HCT116 (cell line): ENCODE data around the gene ZNF284. TPM values are rescaled to one million over a fixed set of nuclear protein-coding genes. Genes with fewer than 3 reads are reported as not detected.

ENCODE experiments used
- ATAC-seq: fragments of 200-7000 bp; cut with Tn5 transposase; 2 replicates; pipeline ENCODE4 v1.9.1; 2020; ENCODE audit warnings: mild to moderate bottlenecking, moderate library complexity
- BruUV-seq: library from RNA; stranded (reverse); fragments of 400-500 nt; replicated peaks from 2 replicates; lab custom pipeline; 2021; lab: Mats Ljungman, UMichigan
- CTCF ChIA-PET: fragments of 300-600 bp; sonication (Branson Sonifier 250); formaldehyde crosslinking; loops from one replicate; lab custom pipeline; 2021; ENCODE audit warnings: antibody characterized with exemption; lab: Charles Lee
- POLR2A ChIA-PET: fragments of 300-600, 350-600 bp; sonication (Branson Sonifier 250); formaldehyde crosslinking; loops from one replicate; lab custom pipeline; 2021; ENCODE audit warnings: antibody characterized with exemption; lab: Charles Lee
- RAD21 ChIA-PET, 2 experiments: fragments of 300-600 bp; sonication (Branson Sonifier 250); formaldehyde crosslinking; loops; one replicate each; lab custom pipeline; 2023; ENCODE audit warnings: low total read pairs in 2 of 2; ENCODE audit not compliant: uncharacterized antibody in 2 of 2, unreplicated experiment in 2 of 2, low non-redundant PET in 1 of 2; lab: Charles Lee
- DNase-seq: peaks from one replicate; pipeline ENCODE4 v3.0.0-alpha.2; 2010; ENCODE audit warnings: low read depth, low spot score
- H2AFZ ChIP-seq: fragments of 200-600 bp; shearing (Covaris generic), sonication (generic); 2 replicates; pipeline ENCODE4 v1.6.1; 2017; ENCODE audit warnings: low read depth, mixed run types, mixed read lengths, antibody characterized with exemption, low read length; ENCODE audit not compliant: poor library complexity, severe bottlenecking
- H3K27ac ChIP-seq: 2 replicates; pipeline ENCODE4 v1.5.1; 2012; ENCODE audit warnings: low read depth, low read length
- H3K27me3 ChIP-seq: fragments of 200-600 bp; sonication (generic); 2 replicates; pipeline ENCODE4 v1.6.1; 2016; ENCODE audit warnings: mixed run types, low read length, mixed read lengths; ENCODE audit not compliant: insufficient read depth
- H3K36me3 ChIP-seq, 2 experiments: fragments of 200-500 bp in 1 of 2; fragments of 200-600 bp in 1 of 2; sonication (Bioruptor generic) in 1 of 2; sonication (generic) in 1 of 2; 2 replicates each; pipeline versions ENCODE4 v1.5.1 to v1.6.1; 2014 to 2016; ENCODE audit warnings: low read length in 2 of 2, inconsistent platforms in 1 of 2, mixed read lengths in 1 of 2, mixed run types in 1 of 2; ENCODE audit not compliant: insufficient read depth in 2 of 2, control insufficient read depth in 1 of 2
- H3K4me1 ChIP-seq, 2 experiments: fragments of 200-600 bp in 1 of 2; sonication (generic) in 1 of 2; 2 replicates each; pipeline versions ENCODE4 v1.5.1 to v1.6.1; 2012 to 2017; ENCODE audit warnings: low read length in 2 of 2, inconsistent platforms in 1 of 2, mild to moderate bottlenecking in 1 of 2, mixed read lengths in 1 of 2, mixed run types in 1 of 2, moderate library complexity in 1 of 2; ENCODE audit not compliant: insufficient read depth in 2 of 2, control insufficient read depth in 1 of 2
- H3K4me2 ChIP-seq: fragments of 200-600 bp; sonication (generic); 2 replicates; pipeline ENCODE4 v1.6.1; 2017; ENCODE audit warnings: mixed run types, low read length, mixed read lengths
- H3K4me3 ChIP-seq, 2 experiments: fragments of 200-600 bp in 1 of 2; sonication (generic) in 1 of 2; replicated peaks in 1 of 2; 2 replicates each; pipeline ENCODE4 v1.5.1; 2011 to 2016; ENCODE audit warnings: low read length in 2 of 2, control low read depth in 1 of 2, low read depth in 1 of 2, mild to moderate bottlenecking in 1 of 2, mixed read lengths in 1 of 2, mixed run types in 1 of 2
- H3K79me2 ChIP-seq: fragments of 200-600 bp; sonication (generic); 2 replicates; pipeline ENCODE4 v1.6.1; 2017; ENCODE audit warnings: mild to moderate bottlenecking, mixed run types, low read length, moderate library complexity, mixed read lengths; ENCODE audit not compliant: insufficient read depth
- H3K9ac ChIP-seq: fragments of 200-600 bp; sonication (generic); 2 replicates; pipeline ENCODE4 v1.6.1; 2016; ENCODE audit warnings: low read length, mixed read lengths
- H3K9me2 ChIP-seq: fragments of 200-600 bp; sonication (generic), shearing (Covaris generic); 2 replicates; pipeline ENCODE4 v1.6.1; 2017; ENCODE audit warnings: mixed run types, mild to moderate bottlenecking, moderate library complexity; ENCODE audit not compliant: insufficient read depth
- H3K9me3 ChIP-seq, 2 experiments: fragments of 200-500 bp in 1 of 2; fragments of 200-600 bp in 1 of 2; sonication (Bioruptor generic) in 1 of 2; sonication (generic) in 1 of 2; 2 replicates each; pipeline ENCODE4 v1.6.1; 2014 to 2017; ENCODE audit warnings: low read length in 2 of 2, mixed read lengths in 2 of 2, inconsistent platforms in 1 of 2, low read depth in 1 of 2, mild to moderate bottlenecking in 1 of 2, mixed run types in 1 of 2, moderate library complexity in 1 of 2; ENCODE audit not compliant: control insufficient read depth in 1 of 2, insufficient read depth in 1 of 2
- H4K20me1 ChIP-seq: fragments of 200-600 bp; sonication (generic), shearing (Covaris generic); 2 replicates; pipeline ENCODE4 v1.6.1; 2017; ENCODE audit warnings: mixed run types, mild to moderate bottlenecking, moderate library complexity; ENCODE audit not compliant: insufficient read depth
- EGR1 ChIP-seq: IDR thresholded peaks from 2 replicates; pipeline ENCODE4 v1.6.1; 2012; ENCODE audit warnings: low read depth
- EZH2phosphoT487 ChIP-seq: fragments of 200-600 bp; IDR thresholded peaks from 2 replicates; pipeline ENCODE4 v1.6.1; 2018; ENCODE audit warnings: antibody characterized with exemption, borderline replicate concordance
- POLR2AphosphoS5 ChIP-seq: IDR thresholded peaks from 2 replicates; pipeline ENCODE4 v1.6.1; 2011; ENCODE audit warnings: mild to moderate bottlenecking, low read depth, low read length, moderate library complexity
- SIN3A ChIP-seq: IDR thresholded peaks from 2 replicates; pipeline ENCODE4 v1.6.1; 2012; ENCODE audit warnings: low read depth
- ZNF274 ChIP-seq: fragments of 200-500 bp; sonication (Bioruptor generic); IDR thresholded peaks from 2 replicates; pipeline ENCODE4 v1.6.1; 2014; ENCODE audit warnings: mild to moderate bottlenecking, low read depth, low read length, inconsistent platforms
- intact Hi-C: fragments of 100-400 bp; cut with micrococcal nuclease; formaldehyde crosslinking; loops from 2 replicates; pipeline ENCODE4 v1.10.0; 2022
- total RNA-seq: library from RNA; stranded (reverse); gene quantifications from one replicate; pipeline ENCODE4 v1.2.1, GENCODE V29; 2021; ENCODE audit not compliant: unreplicated experiment

The ZNF284 gene
- total RNA-seq, 1 experiment from 2014 or later, result not detected

DNA sequence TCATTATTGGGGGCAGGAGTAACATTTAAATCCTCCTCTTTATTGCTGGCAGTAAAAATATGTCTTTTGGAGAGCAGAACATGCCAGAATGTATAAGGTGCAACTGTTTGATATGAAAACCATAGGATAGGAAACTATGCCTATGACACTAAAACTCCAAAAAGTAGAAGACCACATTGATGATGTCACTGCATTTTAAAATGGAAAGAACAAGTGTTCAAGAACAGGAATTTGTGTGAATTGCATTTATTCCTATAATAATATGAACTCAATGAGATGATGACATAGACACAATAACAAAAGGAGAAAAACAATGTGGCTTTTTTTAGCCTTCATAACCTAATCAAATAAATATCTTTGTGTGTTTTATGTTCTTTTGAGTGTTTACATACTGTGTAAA, 37.5 kb downstream of the ZNF284 start:
- DNase-seq (no peak), ATAC-seq (no peak)
- Histone ChIP-seq H3K9me3 (peaks cover 8 to 12% of the 10 kb centered on the region in 2 experiments; a peak in 3 of 4 replicates), H3K4me2 (no peak overlapping the region), H2AFZ (no peak overlapping the region), H3K4me3 (no peak overlapping the region), H3K27me3 (no peaks in the 10 kb centered on the region), H3K36me3 (peaks cover 11 to 19% of the 10 kb centered on the region in 2 experiments), H3K4me1 (peaks cover 2 to 10% of the 10 kb centered on the region in 2 experiments; a peak in 1 of 4 replicates), H3K9me2 (no peaks in the 10 kb centered on the region), H3K79me2 (no peaks in the 10 kb centered on the region), H4K20me1 (no peaks in the 10 kb centered on the region), H3K27ac (no peak overlapping the region), H3K9ac (no peak overlapping the region)
- BruUV-seq, result no TSS peak
- no peak for TF ChIP-seq ZNF274
- TF ChIP-seq EGR1, result no peak
- TF ChIP-seq EZH2phosphoT487, result no peak
- ChIA-PET RAD21 (no interaction called here), POLR2A (no interaction called here), CTCF (no interaction called here)
- intact Hi-C loops, result no loop called here

DNA sequence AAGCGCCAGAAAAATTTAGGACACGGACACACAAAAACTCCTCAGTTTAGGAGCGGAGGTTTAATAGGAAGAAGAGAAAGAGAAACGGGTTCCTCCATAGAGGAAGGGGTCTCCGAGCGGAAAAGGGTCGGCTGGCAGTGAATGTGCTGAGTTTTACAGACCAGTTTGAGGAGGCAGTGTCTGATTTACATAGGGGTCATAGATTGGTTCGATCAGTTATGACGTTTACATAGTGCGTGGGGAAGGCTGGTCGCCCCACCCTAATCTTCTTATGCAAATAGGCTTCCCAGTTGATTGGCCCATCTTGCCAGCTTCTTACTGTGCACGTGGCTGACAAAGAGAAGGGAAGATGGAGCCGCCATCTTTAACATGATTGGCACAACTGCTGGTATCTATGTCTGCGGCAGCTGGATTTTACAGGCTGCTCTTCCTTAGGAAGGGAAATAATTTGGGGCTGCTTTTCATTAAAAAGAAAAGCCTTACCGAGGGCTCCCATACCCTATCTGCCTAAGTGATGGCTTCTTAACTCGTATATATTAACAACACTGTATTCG, 40.0 kb downstream of the ZNF284 start:
- H3K79me2 ChIP-seq, result no peaks in the 10 kb centered on the region
- no peak for DNase-seq
- H3K4me1 ChIP-seq, result peaks cover 2 to 10% of the 10 kb centered on the region in 2 experiments; a peak in 1 of 4 replicates
- TF ChIP-seq SIN3A (no peak), POLR2AphosphoS5 (no peak)
- ChIA-PET CTCF (no interaction called here), RAD21 (no interaction called here), POLR2A (no interaction called here)
- peaks cover under 1 to 5% of the 10 kb centered on the region in 2 experiments; a peak in 2 of 4 replicates for H3K9me3 ChIP-seq
- no peak overlapping the region for H3K9ac ChIP-seq
- no TSS peak for BruUV-seq
- H3K27ac ChIP-seq, result no peak overlapping the region
- no peaks in the 10 kb centered on the region for H3K27me3 ChIP-seq
- H4K20me1 ChIP-seq, result no peaks in the 10 kb centered on the region
- H3K4me2 ChIP-seq, result peak overlapping the region; percentile 90; the same call in 1 of the 2 replicates
- no peaks in the 10 kb centered on the region for H3K9me2 ChIP-seq
- H3K36me3 ChIP-seq, result peaks cover 4 to 5% of the 10 kb centered on the region in 2 experiments; a peak in 3 of 4 replicates
- H3K4me3 ChIP-seq, result peak overlapping the region in 1 of 2 experiments; percentile 87; a peak in 2 of 4 replicates
- ATAC-seq, result no peak
- intact Hi-C loops, result loop anchor here (2.0 kb wide), 3 partner anchors 17 to 193 kb away; partner anchors contain the start of genes ZNF224, ZNF227 and ZNF235
- no peak overlapping the region for H2AFZ ChIP-seq
